Activated naive CD8-positive, alpha-beta T cell treated with anti-CD3 and anti-CD28 coated beads, Interleukin-2, amount 10 ng/mL, durations not matched to agents 7 days and 5 days (primary cell): ENCODE measurements around the gene PSIP1. TPM values are rescaled to one million over a fixed set of nuclear protein-coding genes. Genes with fewer than 3 reads are reported as not detected.
"Not testable (repeated sequence)": the region's sequence is repeated elsewhere in the genome, so short reads cannot be mapped to it uniquely, and the experiment has no call there.

Experiments
- ATAC-seq: fragments of 150-1000 bp; cut with Tn5 transposase; one replicate; pipeline ENCODE4 v1.10.0; 2021; ENCODE audit warnings: low read depth, moderate library complexity
- POLR2A ChIA-PET: fragments of 350-600 bp; sonication (Branson Sonifier 250); formaldehyde crosslinking; loops from one replicate; lab custom pipeline; 2021; ENCODE audit warnings: antibody characterized with exemption; lab: Charles Lee
- DNase-seq: peaks from one replicate; pipeline ENCODE4 v3.0.0; 2021
- H3K27ac Mint-ChIP-seq: one replicate; pipeline ENCODE4 v1.8.0; 2022; ENCODE audit warnings: mild to moderate bottlenecking, mixed read lengths
- H3K27me3 Mint-ChIP-seq: one replicate; pipeline ENCODE4 v1.8.0; 2022; ENCODE audit warnings: mild to moderate bottlenecking, moderate library complexity, mixed read lengths
- H3K36me3 Mint-ChIP-seq: one replicate; pipeline ENCODE4 v1.8.0; 2021; ENCODE audit warnings: mild to moderate bottlenecking, mixed read lengths
- H3K4me1 Mint-ChIP-seq: one replicate; pipeline ENCODE4 v1.8.0; 2021; ENCODE audit warnings: mixed read lengths
- H3K4me3 Mint-ChIP-seq: one replicate; pipeline ENCODE4 v1.8.0; 2022; ENCODE audit warnings: mild to moderate bottlenecking, moderate library complexity, mixed read lengths
- H3K9me3 Mint-ChIP-seq: one replicate; pipeline ENCODE4 v1.8.0; 2021; ENCODE audit warnings: mixed read lengths
- total RNA-seq, 2 experiments: library from RNA; stranded (reverse); gene quantifications; one replicate each; pipeline ENCODE4 v1.2.3, GENCODE V29; 2021

Gene PSIP1
- total RNA-seq, result 100 to 1,000 TPM; 159 to 160 TPM

GRCh38 chr9:15510789-15511575 is at the start of gene PSIP1:
Gene PSIP1 (minus strand): TSS chr9:15510970. CDS start chr9:15510188, 782 bp downstream.
- H3K4me3 Mint-ChIP-seq, result peak within 1 kb of the TSS; percentile 91
- H3K27ac Mint-ChIP-seq, result peak within 1 kb of the TSS; percentile 99
- no peaks in the 10 kb centered on the region for H3K27me3 Mint-ChIP-seq
- POLR2A ChIA-PET, result interaction anchor here (0.7 to 3.8 kb wide), 13 partner anchors 10 to 211 kb away, joined by 3 to 40 read pairs (median 3); partner anchors contain the start of genes CCDC171, SNAPC3 and TTC39B
- DNase-seq (peak; percentile 92), ATAC-seq (peak; percentile 79)
- no peaks in the 10 kb centered on the region for H3K9me3 Mint-ChIP-seq
- H3K36me3 Mint-ChIP-seq, result peaks cover 21% of the 10 kb centered on the region
- H3K4me1 Mint-ChIP-seq, result peaks cover 40% of the 10 kb centered on the region

GRCh38 chr9:15553528-15553898 is 42.7 kb upstream of the PSIP1 start:
- Mint-ChIP-seq H3K4me3 (peak overlapping the region; percentile 89), H3K4me1 (peaks cover 7% of the 10 kb centered on the region), H3K27ac (peak overlapping the region; percentile 82), H3K27me3 (peaks cover 3% of the 10 kb centered on the region), H3K36me3 (peaks cover 5% of the 10 kb centered on the region), H3K9me3 (no peaks in the 10 kb centered on the region)
- DNase-seq (no peak), ATAC-seq (peak; percentile 4)
- POLR2A ChIA-PET, result interaction anchor here (0.9 to 2.7 kb wide), 5 partner anchors 22 to 256 kb away, joined by 3 to 40 read pairs (median 5); partner anchors contain the start of gene PSIP1

- Mint-ChIP-seq H3K27me3 (peaks cover 3% of the 10 kb centered on the region), H3K9me3 (no peaks in the 10 kb centered on the region), H3K36me3 (peaks cover 5% of the 10 kb centered on the region), H3K4me1 (peaks cover 7% of the 10 kb centered on the region), H3K4me3 (peak within 1 kb of the TSS; percentile 89), H3K27ac (peak within 1 kb of the TSS; percentile 82)
- ATAC-seq (peak; percentile 90), DNase-seq (peak; percentile 89)
- POLR2A ChIA-PET, result interaction anchor here (0.7 to 2.7 kb wide), 9 partner anchors 15 to 256 kb away, joined by 3 to 40 read pairs (median 4); partner anchors contain the start of gene PSIP1
These were observed 42.1 kb upstream of the PSIP1 start, which contains the start of gene CCDC171 for GRCh38 chr9:15552636-15553527. Gene CCDC171 (plus strand): TSS chr9:15553043. CDS start chr9:15564089, 11,046 bp downstream.

- no peak for ATAC-seq
- no peaks in the 10 kb centered on the region for H3K9me3 Mint-ChIP-seq
- peaks cover 3% of the 10 kb centered on the region for H3K27me3 Mint-ChIP-seq
- no peaks in the 10 kb centered on the region for H3K36me3 Mint-ChIP-seq
- POLR2A ChIA-PET, result no interaction called here
- peaks cover 7% of the 10 kb centered on the region for H3K4me1 Mint-ChIP-seq
- DNase-seq, result no peak
- H3K4me3 Mint-ChIP-seq, result no peak overlapping the region
- H3K27ac Mint-ChIP-seq, result no peak overlapping the region
These were observed 38.8 kb upstream of the PSIP1 start for GRCh38 chr9:15549611-15550010.

GRCh38 chr9:15543047-15543813 is 32.5 kb upstream of the PSIP1 start:
- Mint-ChIP-seq H3K4me1 (no peaks in the 10 kb centered on the region), H3K9me3 (no peaks in the 10 kb centered on the region), H3K36me3 (no peaks in the 10 kb centered on the region), H3K4me3 (no peak overlapping the region), H3K27ac (no peak overlapping the region), H3K27me3 (peaks cover 7% of the 10 kb centered on the region)
- DNase-seq, result no peak
- ATAC-seq, result no peak
- POLR2A ChIA-PET, result no interaction called here

GRCh38 chr9:15542624-15543023 is 31.9 kb upstream of the PSIP1 start:
- no peaks in the 10 kb centered on the region for H3K36me3 Mint-ChIP-seq
- peaks cover 7% of the 10 kb centered on the region for H3K27me3 Mint-ChIP-seq
- POLR2A ChIA-PET, result no interaction called here
- no peak for ATAC-seq
- no peaks in the 10 kb centered on the region for H3K4me1 Mint-ChIP-seq
- DNase-seq, result no peak
- H3K9me3 Mint-ChIP-seq, result no peaks in the 10 kb centered on the region
- no peak overlapping the region for H3K4me3 Mint-ChIP-seq
- no peak overlapping the region for H3K27ac Mint-ChIP-seq

- Mint-ChIP-seq H3K27ac (no peak overlapping the region), H3K4me1 (no peaks in the 10 kb centered on the region), H3K9me3 (no peaks in the 10 kb centered on the region), H3K36me3 (no peaks in the 10 kb centered on the region), H3K4me3 (no peak overlapping the region), H3K27me3 (peaks cover 9% of the 10 kb centered on the region)
- DNase-seq (no peak), ATAC-seq (no peak)
- POLR2A ChIA-PET, result no interaction called here
These were observed 31.1 kb upstream of the PSIP1 start for GRCh38 chr9:15541872-15542271.

GRCh38 chr9:15531380-15531779 is 20.6 kb upstream of the PSIP1 start:
- no peak for DNase-seq
- POLR2A ChIA-PET, result interaction anchor here (1.0 kb wide), 1 partner anchor 22 kb away, joined by 3 read pairs; no protein-coding TSS in a partner anchor
- H3K27ac Mint-ChIP-seq, result no peak overlapping the region

GRCh38 chr9:15529566-15530324 is 19.0 kb upstream of the PSIP1 start:
- H3K9me3 Mint-ChIP-seq, result no peaks in the 10 kb centered on the region
- POLR2A ChIA-PET, result no interaction called here
- H3K27ac Mint-ChIP-seq, result no peak overlapping the region
- H3K4me1 Mint-ChIP-seq, result peaks cover 3% of the 10 kb centered on the region
- ATAC-seq, result no peak
- DNase-seq, result no peak
- H3K36me3 Mint-ChIP-seq, result no peaks in the 10 kb centered on the region
- no peak overlapping the region for H3K4me3 Mint-ChIP-seq
- peaks cover 2% of the 10 kb centered on the region for H3K27me3 Mint-ChIP-seq

More at GRCh38 chr9:15531380-15531779, 20.6 kb upstream of the PSIP1 start:
- Mint-ChIP-seq H3K4me3 (no peak overlapping the region), H3K9me3 (no peaks in the 10 kb centered on the region), H3K36me3 (no peaks in the 10 kb centered on the region), H3K4me1 (peaks cover 3% of the 10 kb centered on the region), H3K27me3 (no peaks in the 10 kb centered on the region)
- ATAC-seq, result no peak

- not testable (repeated sequence) for H3K36me3 Mint-ChIP-seq
These were observed 16.3 kb upstream of the PSIP1 start for GRCh38 chr9:15527035-15527434.

GRCh38 chr9:15525958-15526357 is 15.2 kb upstream of the PSIP1 start:
- Mint-ChIP-seq H3K4me3 (no peak overlapping the region), H3K4me1 (no peaks in the 10 kb centered on the region), H3K9me3 (no peaks in the 10 kb centered on the region), H3K36me3 (no peaks in the 10 kb centered on the region), H3K27me3 (peaks cover 5% of the 10 kb centered on the region), H3K27ac (no peak overlapping the region)
- DNase-seq (no peak), ATAC-seq (no peak)
- POLR2A ChIA-PET, result no interaction called here

More at GRCh38 chr9:15527035-15527434, 16.3 kb upstream of the PSIP1 start:
- H3K27me3 Mint-ChIP-seq, H3K9me3 Mint-ChIP-seq, POLR2A ChIA-PET, ATAC-seq, H3K27ac Mint-ChIP-seq, H3K4me1 Mint-ChIP-seq, DNase-seq, H3K4me3 Mint-ChIP-seq: not testable (repeated sequence)

GRCh38 chr9:15524845-15525455 is 14.2 kb upstream of the PSIP1 start:
- Mint-ChIP-seq H3K9me3 (no peaks in the 10 kb centered on the region), H3K4me1 (no peaks in the 10 kb centered on the region), H3K4me3 (no peak overlapping the region), H3K36me3 (no peaks in the 10 kb centered on the region), H3K27ac (no peak overlapping the region), H3K27me3 (peaks cover 5% of the 10 kb centered on the region)
- DNase-seq, result no peak
- ATAC-seq, result no peak
- POLR2A ChIA-PET, result no interaction called here
